ENCODE data around the gene HDAC1. TPM values are rescaled to one million over a fixed set of nuclear protein-coding genes. Genes with fewer than 3 reads are reported as not detected.

HDAC1 gene
- total RNA-seq, 2 experiments from 2014 or later = 259 to 263 TPM

DNA sequence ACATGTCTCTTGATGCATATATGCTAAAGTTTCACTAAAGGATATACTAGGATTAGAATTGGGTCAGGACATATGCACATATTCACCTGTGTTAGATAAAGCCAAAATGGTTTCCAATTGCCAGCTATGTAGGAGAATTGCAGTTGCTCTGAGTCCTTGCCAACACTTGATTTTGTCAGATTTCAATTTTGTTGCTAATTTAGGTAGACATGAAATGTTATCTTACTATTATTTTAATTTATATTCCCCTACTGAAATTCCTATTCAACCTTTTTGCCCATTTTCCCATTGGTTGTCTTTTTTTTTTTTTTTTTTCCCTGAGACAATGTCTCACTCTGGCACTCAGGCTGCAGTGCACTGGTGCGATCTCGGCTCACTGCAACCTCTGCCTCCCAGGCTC is 13.4 kb downstream of the HDAC1 start:
- H3K79me2 ChIP-seq (ENCODE audit: insufficient read depth, low read depth, low read length) = peaks cover 97% of the 10 kb centered on the region
- TF ChIP-seq EZH2phosphoT487 (IDR thresholded peaks at IDR 0.05; ENCODE audit: borderline replicate concordance, low read depth, low read length) (no peak), CTCF (conservative IDR thresholded peaks at IDR 0.05; ENCODE audit: low read length) (no peak)
- intact Hi-C loops (cut with micrococcal nuclease; ENCODE audit: unreplicated experiment) = no loop called here
- no peak overlapping the region for H3K4me3 ChIP-seq (ENCODE audit: low read depth, low read length, poor library complexity, severe bottlenecking)
- H3K4me2 ChIP-seq (ENCODE audit: low read length) = no peak overlapping the region
- peaks cover 7% of the 10 kb centered on the region for H4K20me1 ChIP-seq (ENCODE audit: insufficient read depth, low read length)
- H3K4me1 ChIP-seq (ENCODE audit: insufficient read depth, low read length, poor library complexity, severe bottlenecking) = peaks cover 36% of the 10 kb centered on the region
- H3K9me3 ChIP-seq (ENCODE audit: low read length) = peaks cover 22% of the 10 kb centered on the region
- CTCF ChIA-PET (ENCODE audit: unreplicated experiment) = no interaction called here
- peaks cover 95% of the 10 kb centered on the region for H3K36me3 ChIP-seq (ENCODE audit: insufficient read depth, low read length)
- POLR2A ChIA-PET = interaction anchor here (0.7 to 2.5 kb wide), 4 partner anchors 11 to 80 kb away, joined by 3 to 6 read pairs (median 4); no protein-coding TSS in a partner anchor
- no peak for DNase-seq (ENCODE audit: low spot score)
- no peak overlapping the region for H2AFZ ChIP-seq (ENCODE audit: low read length)
- TSS peak; percentile 10 for BruUV-seq (replicated peaks)
- H3K27ac ChIP-seq (ENCODE audit: low read depth, low read length, poor library complexity, severe bottlenecking) = no peak overlapping the region
- no peaks in the 10 kb centered on the region for H3K9me2 ChIP-seq (ENCODE audit: insufficient read depth, low read length)

GRCh38 chr1:32307324-32307723 is 15.4 kb downstream of the HDAC1 start:
- H3K9me3 ChIP-seq (ENCODE audit: low read length) = peaks cover 22% of the 10 kb centered on the region
- DNase-seq (ENCODE audit: low spot score) = no peak
- H3K4me2 ChIP-seq (ENCODE audit: low read length) = peak overlapping the region; percentile 31
- no peak overlapping the region for H2AFZ ChIP-seq (ENCODE audit: low read length)
- H3K79me2 ChIP-seq (ENCODE audit: insufficient read depth, low read depth, low read length) = peaks cover 99% of the 10 kb centered on the region
- POLR2A ChIA-PET = interaction anchor here (0.6 to 2.5 kb wide), 6 partner anchors 9 to 58 kb away, joined by 4 to 13 read pairs (median 4); partner anchors contain the start of genes HDAC1 and MARCKSL1
- H3K4me1 ChIP-seq (ENCODE audit: insufficient read depth, low read length, poor library complexity, severe bottlenecking) = peaks cover 54% of the 10 kb centered on the region
- no peaks in the 10 kb centered on the region for H3K9me2 ChIP-seq (ENCODE audit: insufficient read depth, low read length)
- no peak overlapping the region for H3K4me3 ChIP-seq (ENCODE audit: low read depth, low read length, poor library complexity, severe bottlenecking)
- intact Hi-C loops (cut with micrococcal nuclease; ENCODE audit: unreplicated experiment) = no loop called here
- CTCF ChIA-PET (ENCODE audit: unreplicated experiment) = no interaction called here
- BruUV-seq (replicated peaks) = no TSS peak
- H3K27ac ChIP-seq (ENCODE audit: low read depth, low read length, poor library complexity, severe bottlenecking) = peak overlapping the region; percentile 2
- TF ChIP-seq CTCF (conservative IDR thresholded peaks at IDR 0.05; ENCODE audit: low read length) (no peak), EZH2phosphoT487 (IDR thresholded peaks at IDR 0.05; ENCODE audit: borderline replicate concordance, low read depth, low read length) (no peak)
- peaks cover 96% of the 10 kb centered on the region for H3K36me3 ChIP-seq (ENCODE audit: insufficient read depth, low read length)
- peaks cover 7% of the 10 kb centered on the region for H4K20me1 ChIP-seq (ENCODE audit: insufficient read depth, low read length)

DNA sequence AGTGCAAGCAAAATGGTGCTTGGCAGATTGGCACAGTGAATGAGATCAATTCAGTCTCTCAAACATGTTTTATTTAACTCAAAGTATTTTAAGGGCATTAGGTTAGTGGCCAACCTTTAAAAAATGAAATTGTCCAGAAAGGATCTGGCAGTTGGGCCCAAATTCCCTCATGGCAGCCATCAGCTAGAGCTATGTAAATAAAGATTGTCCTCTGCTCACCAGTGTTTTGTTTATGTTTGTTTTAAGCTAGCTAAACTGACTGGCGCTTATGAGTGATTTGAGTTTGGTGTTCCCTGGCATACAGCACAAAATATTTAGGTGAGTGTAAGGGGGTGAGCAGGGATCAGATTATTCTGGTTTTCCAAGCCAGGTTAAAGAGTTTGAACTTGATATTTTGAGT is 18.1 kb downstream of the HDAC1 start:
- BruUV-seq (replicated peaks) = no TSS peak
- no peak overlapping the region for H3K4me2 ChIP-seq (ENCODE audit: low read length)
- ChIA-PET CTCF (ENCODE audit: unreplicated experiment) (no interaction called here), POLR2A (no interaction called here)
- no peak overlapping the region for H3K4me3 ChIP-seq (ENCODE audit: low read depth, low read length, poor library complexity, severe bottlenecking)
- peaks cover 68% of the 10 kb centered on the region for H3K4me1 ChIP-seq (ENCODE audit: insufficient read depth, low read length, poor library complexity, severe bottlenecking)
- peaks cover 8% of the 10 kb centered on the region for H3K9me3 ChIP-seq (ENCODE audit: low read length)
- DNase-seq (ENCODE audit: low spot score) = no peak
- intact Hi-C loops (cut with micrococcal nuclease; ENCODE audit: unreplicated experiment) = no loop called here
- no peak overlapping the region for H2AFZ ChIP-seq (ENCODE audit: low read length)
- no peaks in the 10 kb centered on the region for H3K9me2 ChIP-seq (ENCODE audit: insufficient read depth, low read length)
- H3K27ac ChIP-seq (ENCODE audit: low read depth, low read length, poor library complexity, severe bottlenecking) = no peak overlapping the region
- peaks cover 99% of the 10 kb centered on the region for H3K79me2 ChIP-seq (ENCODE audit: insufficient read depth, low read depth, low read length)
- peaks cover 7% of the 10 kb centered on the region for H4K20me1 ChIP-seq (ENCODE audit: insufficient read depth, low read length)
- TF ChIP-seq CTCF (conservative IDR thresholded peaks at IDR 0.05; ENCODE audit: low read length) (no peak), EZH2phosphoT487 (IDR thresholded peaks at IDR 0.05; ENCODE audit: borderline replicate concordance, low read depth, low read length) (no peak)
- peaks cover 86% of the 10 kb centered on the region for H3K36me3 ChIP-seq (ENCODE audit: insufficient read depth, low read length)
